Gastroesophageal sphincter (tissue), 4 donors: Measurements from ENCODE around the gene MED27. TPM values are rescaled to one million over a fixed set of nuclear protein-coding genes. Genes with fewer than 3 reads are reported as not detected.

Experiments used
- ATAC-seq: fragments of 150-250 bp; one replicate; pipeline ENCODE4 v1.9.1; 2016; ENCODE audit warnings: mild to moderate bottlenecking, moderate library complexity
- H3K27ac ChIP-seq, 4 donors: fragments of 200-600 bp; sonication (generic) in 3 of 4; 1 replicate in 3 of 4; 2 replicates in 1 of 4; pipeline ENCODE4 v1.5.1; 2016 to 2019
- H3K27me3 ChIP-seq: fragments of 200-600 bp; sonication (generic); one replicate; pipeline ENCODE4 v1.5.1; 2019
- H3K36me3 ChIP-seq, 2 donors: fragments of 200-600 bp; sonication (generic); one replicate each; pipeline ENCODE4 v1.5.1; 2019; ENCODE audit warnings: control low read depth in 1 of 2
- H3K4me1 ChIP-seq, 3 donors: fragments of 200-600 bp; sonication (generic); 1 replicate in 2 of 3; 2 replicates in 1 of 3; pipeline ENCODE4 v1.5.1; 2016 to 2019; ENCODE audit warnings: control low read depth in 2 of 3
- H3K4me3 ChIP-seq, 2 donors: fragments of 200-600 bp; sonication (generic); one replicate each; pipeline ENCODE4 v1.5.1; 2019; ENCODE audit warnings: mild to moderate bottlenecking in 1 of 2, moderate library complexity in 1 of 2
- H3K9me3 ChIP-seq, 3 donors: fragments of 200-600 bp; sonication (generic); one replicate each; pipeline ENCODE4 v1.5.1; 2017 to 2019; ENCODE audit warnings: control low read depth in 2 of 3
- CTCF ChIP-seq, 4 experiments: fragments of 200-600 bp in 2 of 4; fragments of 450-650 bp in 2 of 4; sonication (generic) in 1 of 4; IDR thresholded peaks; one replicate each; pipeline ENCODE4 v1.5.1; 2017 to 2019; ENCODE audit warnings: antibody characterized with exemption in 4 of 4, mild to moderate bottlenecking in 2 of 4, moderate library complexity in 2 of 4
- EP300 ChIP-seq: sonication (generic); formaldehyde crosslinking; IDR thresholded peaks from one replicate; pipeline ENCODE4 v1.6.1; 2017; ENCODE audit warnings: antibody characterized with exemption, mild to moderate bottlenecking
- POLR2A ChIP-seq, 2 donors: fragments of 450-650 bp; IDR thresholded peaks; one replicate each; pipeline ENCODE4 v1.6.1; 2017; ENCODE audit warnings: antibody characterized with exemption in 2 of 2, mild to moderate bottlenecking in 2 of 2, moderate library complexity in 1 of 2
- POLR2AphosphoS5 ChIP-seq: sonication (generic); formaldehyde crosslinking; IDR thresholded peaks from one replicate; pipeline ENCODE4 v1.6.1; 2017; ENCODE audit warnings: antibody characterized with exemption
- WGBS, 2 donors: methylation state at CpG; one replicate each; pipeline ENCODE4 v1.1.5; 2018; ENCODE audit warnings: low coverage in 1 of 2; 5-methylcytosine and 5-hydroxymethylcytosine counted together
- total RNA-seq, 4 donors: library from RNA; depleted of rRNA; stranded (reverse); fragments of >200 nt; gene quantifications; one replicate each; pipeline ENCODE4 v1.1.0, GENCODE V29; 2016

Gene MED27
- total RNA-seq, 4 donors from 2014 or later, result 13.2 to 21.0 (median 13.9) TPM

GRCh38 chr9:131836021-131836420, 243.6 kb downstream of the MED27 start:
- TF ChIP-seq POLR2A (IDR thresholded peaks at IDR 0.05) (no peak), EP300 (no peak), CTCF (IDR thresholded peaks at IDR 0.05) (no peak), POLR2AphosphoS5 (no peak)
- ATAC-seq, result no peak
- H3K27me3 ChIP-seq, result peaks cover 53% of the 10 kb centered on the region
- no peaks in the 10 kb centered on the region for H3K36me3 ChIP-seq
- 92 to 97% methylated on average over 4 to 6 of the region's 18 CpGs for WGBS, 2 donors
- H3K4me3 ChIP-seq, result no peak overlapping the region
- no peak overlapping the region for H3K27ac ChIP-seq
- peaks cover 0 to 28% (median 2%) of the 10 kb centered on the region in 3 donors for H3K9me3 ChIP-seq
- peaks cover 0 to 12% (median 3%) of the 10 kb centered on the region in 3 donors for H3K4me1 ChIP-seq

DNA sequence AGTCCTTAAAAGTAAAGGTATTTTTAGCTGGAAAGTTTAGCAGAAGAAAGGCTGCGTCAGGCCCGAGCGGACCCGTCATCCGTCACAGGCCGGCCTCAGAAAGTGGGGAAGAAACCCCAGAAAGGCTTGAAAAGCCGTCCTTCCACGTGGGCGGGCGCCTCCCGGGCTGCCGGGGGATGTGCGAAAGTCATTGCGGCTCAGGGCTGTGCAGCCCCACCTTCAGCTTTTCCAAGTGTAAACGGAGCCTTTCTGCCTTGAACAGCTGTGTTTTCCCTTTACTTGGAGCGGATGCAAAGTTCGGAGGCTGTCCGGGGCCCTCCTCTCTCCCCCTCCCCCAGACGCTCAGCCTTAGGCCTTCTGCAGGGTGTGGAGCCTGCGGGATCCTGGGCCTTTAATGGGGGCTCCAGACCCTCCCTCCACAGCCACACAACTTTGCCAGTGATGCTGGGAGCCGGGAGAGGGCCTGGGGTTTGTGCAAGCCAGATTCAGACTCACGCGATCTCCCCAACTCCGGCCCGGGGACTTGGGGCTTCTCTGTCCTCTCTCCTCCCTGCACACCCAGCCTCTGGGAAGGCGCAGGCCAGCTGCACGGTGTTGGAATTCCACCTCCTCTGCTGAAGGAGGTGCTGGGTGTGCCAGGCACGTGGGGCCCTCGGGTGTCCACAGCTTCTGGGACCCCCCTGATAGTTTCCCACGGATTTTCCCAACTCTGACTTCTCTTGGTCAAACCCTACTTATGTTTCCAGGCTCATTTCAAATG, 244.3 kb downstream of the MED27 start:
- H3K27me3 ChIP-seq, result peaks cover 49% of the 10 kb centered on the region
- ATAC-seq, result no peak
- H3K4me3 ChIP-seq, result peak overlapping the region in 1 of 2 donors; percentile 31
- H3K27ac ChIP-seq, result peak overlapping the region in 1 of 4 donors; percentile 7
- peaks cover 0 to 12% (median 3%) of the 10 kb centered on the region in 3 donors for H3K4me1 ChIP-seq
- TF ChIP-seq POLR2AphosphoS5 (no peak), EP300 (no peak), CTCF (IDR thresholded peaks at IDR 0.05) (no peak), POLR2A (IDR thresholded peaks at IDR 0.05) (no peak)
- no peaks in the 10 kb centered on the region for H3K36me3 ChIP-seq
- H3K9me3 ChIP-seq, result peaks cover 0 to 28% (median 2%) of the 10 kb centered on the region in 3 donors
- WGBS, 2 donors, result 10 to 33% methylated on average over 10 of the region's 30 CpGs

GRCh38 chr9:131834721-131835120, 244.9 kb downstream of the MED27 start:
- no peak for ATAC-seq
- peaks cover 0 to 28% (median 2%) of the 10 kb centered on the region in 3 donors for H3K9me3 ChIP-seq
- H3K27me3 ChIP-seq, result peaks cover 43% of the 10 kb centered on the region
- WGBS, 2 donors, result 8 to 36% methylated on average over 5 to 6 of the region's 15 CpGs
- H3K4me3 ChIP-seq, result peak overlapping the region in 1 of 2 donors; percentile 31
- H3K4me1 ChIP-seq, result peaks cover 0 to 12% (median 3%) of the 10 kb centered on the region in 3 donors
- TF ChIP-seq POLR2A (IDR thresholded peaks at IDR 0.05) (no peak), POLR2AphosphoS5 (no peak), EP300 (no peak), CTCF (IDR thresholded peaks at IDR 0.05) (no peak)
- no peaks in the 10 kb centered on the region for H3K36me3 ChIP-seq
- H3K27ac ChIP-seq, result peak overlapping the region in 1 of 4 donors; percentile 7

GRCh38 chr9:131833906-131834305, 245.8 kb downstream of the MED27 start:
- Histone ChIP-seq H3K27ac (no peak overlapping the region), H3K4me3 (no peak overlapping the region), H3K36me3 (no peaks in the 10 kb centered on the region), H3K27me3 (peaks cover 37% of the 10 kb centered on the region), H3K4me1 (peaks cover 0 to 12% (median 3%) of the 10 kb centered on the region in 3 donors), H3K9me3 (peaks cover 0 to 28% (median 2%) of the 10 kb centered on the region in 3 donors)
- TF ChIP-seq POLR2AphosphoS5, result no peak
- TF ChIP-seq CTCF (IDR thresholded peaks at IDR 0.05), result no peak
- TF ChIP-seq EP300, result no peak
- no peak for TF ChIP-seq POLR2A (IDR thresholded peaks at IDR 0.05)
- no peak for ATAC-seq
- 90% methylated on average over 2 of the region's 2 CpGs; no CpG with 5 or more reads in 1 of the 2 donors for WGBS, 2 donors

GRCh38 chr9:131833083-131833482, 246.6 kb downstream of the MED27 start:
- no peak for ATAC-seq
- Histone ChIP-seq H3K9me3 (peaks cover 0 to 28% (median 2%) of the 10 kb centered on the region in 3 donors), H3K36me3 (no peaks in the 10 kb centered on the region), H3K27me3 (peaks cover 37% of the 10 kb centered on the region), H3K4me1 (peaks cover 0 to 12% (median 3%) of the 10 kb centered on the region in 3 donors), H3K27ac (no peak overlapping the region), H3K4me3 (no peak overlapping the region)
- TF ChIP-seq POLR2AphosphoS5 (no peak), CTCF (IDR thresholded peaks at IDR 0.05) (no peak), POLR2A (IDR thresholded peaks at IDR 0.05) (no peak), EP300 (no peak)
- WGBS, 2 donors, result 93% methylated on average over 3 of the region's 4 CpGs; no CpG with 5 or more reads in 1 of the 2 donors
